NT2/D1 (cell line): ENCODE data around the gene FAM76A.
A peak's percentile ranks its signal among the peaks of the same experiment; 100 is the strongest.

Experiments
- DNase-seq: peaks from one replicate; pipeline ENCODE4 v3.0.0-alpha.2; 2011; ENCODE audit warnings: low read depth, low spot score
- H3K27me3 ChIP-seq: 2 replicates; pipeline ENCODE4 v1.6.0; 2011; ENCODE audit warnings: mild to moderate bottlenecking; ENCODE audit not compliant: insufficient read length, insufficient read depth
- H3K36me3 ChIP-seq: 2 replicates; pipeline ENCODE4 v1.6.1; 2011; ENCODE audit warnings: mild to moderate bottlenecking, low read length, mixed read lengths; ENCODE audit not compliant: insufficient read depth, insufficient read length
- H3K4me1 ChIP-seq: 2 replicates; pipeline ENCODE4 v1.5.1; 2011; ENCODE audit not compliant: insufficient read depth, insufficient read length
- H3K4me3 ChIP-seq: 2 replicates; pipeline ENCODE4 v1.5.1; 2011; ENCODE audit warnings: low read depth; ENCODE audit not compliant: insufficient read length
- H3K9ac ChIP-seq: 2 replicates; pipeline ENCODE4 v1.6.0; 2011; ENCODE audit warnings: low read depth; ENCODE audit not compliant: insufficient read length
- H3K9me3 ChIP-seq: 2 replicates; pipeline ENCODE4 v1.5.1; 2011; ENCODE audit warnings: mild to moderate bottlenecking, low read length; ENCODE audit not compliant: insufficient read depth
- SUZ12 ChIP-seq: IDR thresholded peaks from 2 replicates; pipeline ENCODE4 v1.6.1; 2011; ENCODE audit not compliant: insufficient read length, insufficient read depth; ENCODE audit errors: extremely low read depth
- YY1 ChIP-seq: IDR thresholded peaks from 2 replicates; pipeline ENCODE4 v1.6.1; 2011; ENCODE audit not compliant: insufficient read length, insufficient read depth
- ZNF274 ChIP-seq: IDR thresholded peaks from 2 replicates; pipeline ENCODE4 v1.6.1; 2011; ENCODE audit warnings: mild to moderate bottlenecking, low read depth, low read length

Gene FAM76A

DNA sequence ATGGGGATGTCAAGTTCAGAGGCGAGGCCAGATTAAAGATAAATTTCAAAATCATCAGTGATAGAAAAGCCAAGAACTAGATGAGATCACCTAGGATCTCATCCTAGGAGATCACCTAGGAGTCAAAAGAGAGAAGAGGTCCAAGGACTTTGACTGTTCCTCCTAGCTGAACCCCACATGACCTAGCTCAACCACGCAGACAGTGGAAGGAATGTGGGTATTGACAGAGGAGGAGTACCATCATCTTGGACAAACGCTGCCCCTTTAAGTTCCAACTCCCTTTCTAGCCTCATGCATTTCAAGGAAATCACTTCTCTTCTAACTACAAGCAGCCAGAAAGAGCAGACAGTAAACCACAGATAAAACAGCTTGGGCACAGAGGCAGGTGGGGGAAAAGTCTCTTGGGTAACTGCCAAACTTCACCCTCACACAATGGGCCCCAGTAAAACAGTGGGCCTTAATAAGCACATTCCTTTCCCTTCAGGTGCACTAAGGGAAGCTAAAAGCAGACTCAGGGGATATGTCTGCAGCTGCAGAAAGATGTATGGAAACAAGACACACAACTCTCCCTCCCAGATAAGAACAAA lies 12.5 kb upstream of the FAM76A start:
- no peak for DNase-seq
- Histone ChIP-seq H3K9me3 (peaks cover 14% of the 10 kb centered on the region; the same call in 1 of the 2 replicates), H3K4me3 (no peak overlapping the region), H3K36me3 (no peaks in the 10 kb centered on the region), H3K4me1 (no peaks in the 10 kb centered on the region), H3K27me3 (no peaks in the 10 kb centered on the region), H3K9ac (no peak overlapping the region)
- TF ChIP-seq SUZ12 (no peak), ZNF274 (no peak), YY1 (no peak)

DNA sequence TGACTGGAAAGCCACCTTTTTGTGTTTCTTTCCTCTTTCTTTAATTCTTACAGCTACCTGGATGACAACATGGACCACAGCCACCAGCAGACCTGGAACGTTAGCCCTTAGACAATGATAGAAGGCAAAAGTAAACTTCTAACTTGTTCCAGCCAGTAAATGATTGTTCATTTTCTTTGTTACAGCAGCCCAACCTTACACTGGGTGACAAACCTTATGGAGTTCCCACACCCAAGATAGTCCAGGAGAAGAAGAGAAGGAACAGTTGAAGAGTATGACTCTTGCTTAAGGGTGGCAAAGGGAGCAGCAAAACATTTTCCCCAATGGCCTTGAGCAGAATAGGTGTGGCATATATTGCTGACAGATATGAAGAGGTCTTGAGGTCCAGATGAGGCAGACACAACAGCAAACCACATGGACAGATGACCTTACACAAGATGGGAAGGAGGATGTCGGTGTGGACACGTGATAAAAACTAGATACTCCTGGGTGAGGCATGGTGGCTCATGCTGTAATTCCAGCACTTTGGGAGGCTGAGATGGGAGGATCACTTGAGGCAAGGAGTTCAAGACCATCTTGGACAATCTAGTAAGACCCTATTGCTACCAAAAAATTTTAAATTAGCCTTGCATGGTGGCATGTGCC lies 11.8 kb upstream of the FAM76A start:
- no peak overlapping the region for H3K4me3 ChIP-seq
- H3K36me3 ChIP-seq = no peaks in the 10 kb centered on the region
- no peak for DNase-seq
- peaks cover 14% of the 10 kb centered on the region; the same call in 1 of the 2 replicates for H3K9me3 ChIP-seq
- TF ChIP-seq ZNF274 (no peak), SUZ12 (no peak), YY1 (no peak)
- no peak overlapping the region for H3K9ac ChIP-seq
- no peaks in the 10 kb centered on the region for H3K27me3 ChIP-seq
- no peaks in the 10 kb centered on the region for H3K4me1 ChIP-seq

DNA sequence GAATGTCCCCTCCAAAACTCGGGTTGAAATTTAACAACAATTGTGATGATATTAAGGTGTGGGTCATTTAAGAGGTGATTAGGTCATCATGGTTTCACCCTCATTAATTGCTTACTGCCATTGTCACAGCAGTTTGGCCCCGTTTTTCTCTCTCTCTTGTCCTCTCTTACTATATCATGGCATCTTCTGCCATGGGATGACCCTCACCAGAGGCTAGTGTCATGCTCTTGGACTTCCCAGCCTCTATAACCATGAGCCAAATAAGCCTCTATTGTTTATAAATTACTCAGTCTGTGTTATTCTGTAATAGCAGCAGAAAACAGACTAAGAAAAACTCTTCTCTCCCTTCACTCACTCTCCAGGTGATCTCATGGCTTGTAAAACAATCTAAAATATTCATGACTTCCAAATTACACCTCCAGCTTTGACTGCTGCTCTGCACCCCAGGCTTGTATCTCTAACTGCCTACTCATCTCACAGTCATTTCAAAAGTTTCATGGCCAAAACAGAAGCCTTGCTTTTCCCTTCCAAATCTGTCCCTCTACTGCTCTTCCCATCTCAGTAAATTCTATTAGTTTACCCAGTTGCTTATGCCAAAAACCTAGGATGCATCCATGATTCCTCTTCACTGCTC lies 9.4 kb upstream of the FAM76A start:
- Histone ChIP-seq H3K9ac (no peak overlapping the region), H3K27me3 (no peaks in the 10 kb centered on the region), H3K4me3 (no peak overlapping the region), H3K36me3 (no peaks in the 10 kb centered on the region), H3K4me1 (no peaks in the 10 kb centered on the region), H3K9me3 (peaks cover 14% of the 10 kb centered on the region; the same call in 1 of the 2 replicates)
- TF ChIP-seq ZNF274 (no peak), YY1 (no peak)
- no peak for DNase-seq

DNA sequence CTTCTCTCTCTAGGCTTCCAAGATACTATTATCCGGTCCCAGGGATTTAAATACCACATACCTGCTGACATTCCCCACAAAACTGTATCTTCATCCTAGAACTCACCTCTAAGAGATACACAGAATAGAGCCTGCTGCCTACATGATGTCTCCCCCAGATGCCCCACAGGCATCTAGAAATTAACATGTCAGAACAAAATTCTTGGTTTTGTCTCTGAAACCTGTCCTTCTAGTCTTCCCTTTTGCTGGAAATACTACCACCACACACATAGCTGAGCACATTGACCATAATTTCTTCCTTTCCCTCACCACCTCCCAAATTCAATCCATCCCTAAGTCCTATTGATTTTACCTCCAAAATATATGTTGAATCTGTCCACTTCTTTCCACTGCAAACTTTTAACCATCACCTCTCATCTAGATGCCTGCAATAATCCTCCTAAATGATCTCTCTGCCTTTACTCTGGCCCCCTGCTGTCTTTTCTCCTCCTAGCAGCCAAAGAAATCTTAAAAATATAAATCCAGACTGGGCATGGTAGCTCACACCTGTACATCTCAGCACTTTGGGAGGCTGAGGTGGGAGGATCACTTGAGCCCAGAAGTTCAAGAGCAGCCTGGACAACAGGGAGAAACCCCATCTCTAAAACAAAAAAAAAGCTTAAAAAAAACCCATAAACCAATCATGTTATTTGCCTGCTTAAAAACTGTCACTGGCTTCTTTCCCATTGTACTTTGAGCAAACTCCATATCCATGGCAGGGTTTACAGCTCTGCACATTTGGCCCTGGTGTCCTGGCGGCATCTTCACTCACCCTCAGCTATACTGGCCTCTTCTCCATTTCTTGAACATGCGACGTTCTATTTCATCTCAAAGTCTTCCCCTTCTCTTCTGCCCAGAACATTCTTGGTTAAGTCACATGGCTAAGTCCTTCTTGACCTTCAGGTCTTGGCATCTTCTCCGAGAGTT lies 6.2 kb upstream of the FAM76A start:
- no peak for TF ChIP-seq ZNF274
- no peak for TF ChIP-seq SUZ12
- TF ChIP-seq YY1 = no peak
- no peaks in the 10 kb centered on the region for H3K27me3 ChIP-seq
- H3K9me3 ChIP-seq = peaks cover 14% of the 10 kb centered on the region; the same call in 1 of the 2 replicates
- no peak for DNase-seq
- H3K4me3 ChIP-seq = no peak overlapping the region
- H3K36me3 ChIP-seq = no peaks in the 10 kb centered on the region
- no peak overlapping the region for H3K9ac ChIP-seq
- no peaks in the 10 kb centered on the region for H3K4me1 ChIP-seq

DNA sequence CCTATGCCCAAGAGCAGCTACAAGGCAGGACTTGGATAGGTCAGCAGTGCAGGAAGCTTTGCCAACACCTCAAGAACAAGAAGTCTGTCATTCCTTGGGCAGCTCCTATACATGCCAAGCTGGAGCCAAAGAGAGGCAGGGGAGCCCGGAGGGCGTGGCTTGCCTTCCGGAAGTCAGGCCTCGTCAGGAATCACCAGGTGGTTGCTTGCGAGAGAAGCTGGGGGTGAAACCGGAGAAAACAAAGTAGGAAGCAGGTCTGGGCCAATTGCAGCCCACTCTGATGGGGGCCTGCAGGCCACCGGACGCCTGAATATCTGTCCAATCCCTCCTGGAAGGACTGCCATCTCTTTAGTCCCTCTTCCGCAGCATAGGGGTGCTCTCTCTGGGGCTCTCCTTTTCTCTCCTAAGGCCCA lies 794 bp upstream of the FAM76A start:
- H3K4me1 ChIP-seq = no peaks in the 10 kb centered on the region
- DNase-seq = peak; percentile 38
- no peaks in the 10 kb centered on the region for H3K9me3 ChIP-seq
- H3K36me3 ChIP-seq = peaks cover 25% of the 10 kb centered on the region
- no peaks in the 10 kb centered on the region for H3K27me3 ChIP-seq
- TF ChIP-seq YY1 (no peak), ZNF274 (no peak), SUZ12 (no peak)
- peak overlapping the region; percentile 37 for H3K4me3 ChIP-seq
- H3K9ac ChIP-seq = peak overlapping the region; percentile 66

DNA sequence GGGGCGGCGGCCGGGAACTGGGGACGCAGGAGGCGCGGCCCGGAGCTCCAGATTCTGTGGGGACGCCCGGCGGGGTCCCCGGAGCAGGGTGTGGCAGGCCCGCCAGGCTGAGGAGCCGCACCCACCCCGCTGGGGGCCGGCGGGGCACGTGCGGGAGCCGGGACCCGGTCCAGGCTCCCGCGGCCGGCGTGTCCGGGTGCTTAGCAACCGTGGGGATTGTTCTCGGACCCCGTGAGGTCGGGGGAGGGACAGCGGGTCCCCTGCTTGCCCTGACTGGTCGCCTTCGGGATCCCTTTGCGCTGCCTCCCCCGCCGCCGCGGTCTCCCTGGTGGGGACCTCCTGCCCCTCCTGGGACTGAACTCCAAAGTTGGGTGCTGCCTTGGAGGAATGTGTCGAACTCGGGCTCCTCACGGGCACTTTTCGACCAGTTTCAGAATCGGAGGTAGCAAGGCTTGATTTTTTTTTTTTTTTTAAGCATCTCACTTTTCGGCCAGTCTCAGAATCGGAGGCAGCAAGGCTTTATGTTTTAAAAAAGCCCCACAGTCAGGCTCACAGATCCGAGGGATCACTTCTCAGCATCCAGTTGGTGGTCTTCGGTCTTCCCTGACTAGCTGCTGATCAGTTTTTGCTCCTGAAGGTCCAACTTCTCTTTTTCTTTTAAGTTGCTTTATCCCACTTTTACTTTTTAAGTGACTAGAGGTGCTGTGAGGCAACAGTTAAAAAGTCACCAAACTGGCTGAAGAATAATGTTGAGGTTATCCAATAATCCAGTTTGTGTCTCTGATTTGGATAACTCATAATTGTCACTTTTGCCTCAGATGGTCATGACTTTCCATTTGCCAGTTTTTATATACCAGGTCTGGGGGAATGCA lies 648 bp downstream of the FAM76A start:
- Histone ChIP-seq H3K4me3 (peak overlapping the region; percentile 76), H3K9me3 (no peaks in the 10 kb centered on the region), H3K27me3 (no peaks in the 10 kb centered on the region), H3K4me1 (no peaks in the 10 kb centered on the region), H3K36me3 (peaks cover 32% of the 10 kb centered on the region), H3K9ac (peak overlapping the region; percentile 93)
- DNase-seq = peak; percentile 38
- TF ChIP-seq ZNF274 (no peak), YY1 (no peak), SUZ12 (no peak)
